Measurements from ENCODE around the gene TCF12. TPM values are rescaled to one million over a fixed set of nuclear protein-coding genes. Genes with fewer than 3 reads are reported as not detected.
A peak's percentile ranks its signal among the peaks of the same experiment; 100 is the strongest.

TCF12 gene
- total RNA-seq, 8 experiments from 2014 or later: 34.7 to 177 (median 99.7) TPM

DNA sequence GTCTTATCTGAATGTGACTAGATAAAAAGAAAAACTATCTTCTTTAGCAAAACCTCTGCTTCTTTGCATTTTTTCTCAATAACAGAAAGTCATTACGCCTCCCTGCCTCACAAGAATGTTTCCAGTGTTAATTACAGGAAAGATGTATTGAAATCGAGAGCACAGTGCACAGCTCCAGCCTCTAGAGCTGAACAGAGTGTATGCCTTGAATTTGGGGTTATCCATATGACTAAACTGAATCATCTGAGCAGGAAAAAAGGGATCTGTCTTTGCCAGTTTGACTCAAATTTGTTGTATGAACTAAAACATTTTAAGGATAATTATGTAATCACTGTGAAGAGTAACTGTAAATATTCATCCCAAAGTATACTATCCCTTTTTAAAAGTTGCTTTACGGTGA, 308.7 kb downstream of the TCF12 start:
- WGBS, 10 experiments: 25 to 86% (median 65%) methylated on average over 1 to 3 of the region's 3 CpGs
- H3K4me3 ChIP-seq: no peak overlapping the region
- peak in 6 of 8 experiments; percentile 36 to 67 (median 54) for ATAC-seq (replicated peaks in 6 of 8)
- no peak overlapping the region for H3K27ac ChIP-seq
- H3K4me1 ChIP-seq (replicated peaks in 1 of 2): peaks cover 16 to 33% of the 10 kb centered on the region in 2 donors
- in situ Hi-C loops (cut with MboI; ENCODE audit: low pct_unique_long_range_greater_than_20kb in 2 of 9, low sequenced_read_pairs in 9 of 9, unreplicated experiment in 9 of 9): no loop called here

DNA sequence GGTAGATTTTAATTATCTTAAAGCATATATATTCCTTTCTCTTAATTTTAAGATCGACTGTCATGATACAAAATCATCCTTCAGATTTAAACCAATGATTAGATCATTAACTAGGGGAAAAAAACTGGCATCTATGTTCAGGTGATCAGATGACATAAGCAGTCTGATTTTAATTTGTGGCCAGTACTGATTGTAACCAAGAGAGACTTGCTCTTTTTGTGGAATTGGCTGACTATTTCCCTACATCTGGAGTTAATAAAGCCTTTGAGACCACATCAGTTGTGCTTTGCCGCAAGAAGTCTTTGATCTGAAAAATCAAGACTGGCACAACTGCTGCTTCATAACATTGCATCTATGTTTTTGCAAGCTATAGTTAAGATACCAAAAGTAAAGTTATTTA, 309.5 kb downstream of the TCF12 start:
- in situ Hi-C loops (cut with MboI; ENCODE audit: low pct_unique_long_range_greater_than_20kb in 2 of 9, low sequenced_read_pairs in 9 of 9, unreplicated experiment in 9 of 9): no loop called here
- Histone ChIP-seq H3K4me1 (replicated peaks in 1 of 2) (peaks cover 16 to 33% of the 10 kb centered on the region in 2 donors), H3K27ac (no peak overlapping the region), H3K4me3 (no peak overlapping the region)
- peak in 5 of 8 experiments; percentile 20 to 65 (median 40) for ATAC-seq (replicated peaks in 6 of 8)
- 0 to 80% (median 25%) methylated on average over 1 to 2 of the region's 2 CpGs; no CpG with 5 or more reads in 1 of the 10 experiments for WGBS, 10 experiments

DNA sequence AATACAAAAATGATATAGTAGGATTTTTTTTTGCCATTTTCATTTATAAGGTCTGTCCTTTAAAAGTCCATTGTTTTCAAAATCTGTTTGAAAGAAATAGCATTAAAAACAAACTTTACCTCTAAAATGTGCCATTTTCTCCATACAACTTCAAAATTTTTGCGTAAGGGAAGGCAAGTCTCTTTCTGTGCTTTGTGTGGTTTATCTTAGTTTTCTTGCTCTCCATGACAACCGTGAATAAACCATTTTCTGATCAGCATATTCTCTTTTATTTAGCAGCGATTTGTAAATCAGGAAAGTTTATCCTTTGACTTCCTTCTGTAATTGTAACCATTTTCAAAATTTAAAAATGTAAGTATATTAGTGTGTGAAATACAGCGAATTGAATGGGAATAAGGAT, 310.0 kb downstream of the TCF12 start:
- in situ Hi-C loops (cut with MboI; ENCODE audit: low pct_unique_long_range_greater_than_20kb in 2 of 9, low sequenced_read_pairs in 9 of 9, unreplicated experiment in 9 of 9): no loop called here
- WGBS, 10 experiments: 14 to 97% (median 73%) methylated on average over 2 to 4 of the region's 4 CpGs
- no peak overlapping the region for H3K27ac ChIP-seq
- H3K4me1 ChIP-seq (replicated peaks in 1 of 2): peaks cover 16 to 33% of the 10 kb centered on the region in 2 donors
- no peak overlapping the region for H3K4me3 ChIP-seq
- ATAC-seq (replicated peaks in 6 of 8): peak in 3 of 8 experiments; percentile 53 to 61 (median 55)

DNA sequence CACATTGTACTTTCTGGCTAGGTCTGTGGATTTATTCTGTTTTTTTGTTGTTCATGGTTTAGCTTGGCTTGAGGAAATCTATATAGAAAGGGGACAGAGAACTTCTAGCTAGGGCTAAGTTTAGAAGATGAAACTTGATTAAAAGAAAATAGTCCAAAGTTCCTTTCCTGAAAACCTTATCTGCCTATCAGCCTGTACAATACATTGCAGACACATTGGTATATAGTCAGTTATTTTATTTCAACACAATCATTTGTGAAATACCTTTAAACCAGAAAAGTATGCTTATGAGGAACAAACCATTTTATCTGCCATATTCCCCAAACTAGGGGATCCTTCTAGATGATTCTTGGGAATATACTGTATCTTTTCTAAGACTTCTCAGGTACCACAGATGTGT, 310.6 kb downstream of the TCF12 start:
- no peak overlapping the region for H3K4me3 ChIP-seq
- peaks cover 16 to 36% of the 10 kb centered on the region in 2 donors for H3K4me1 ChIP-seq (replicated peaks in 1 of 2)
- no peak for ATAC-seq (replicated peaks in 6 of 8)
- in situ Hi-C loops (cut with MboI; ENCODE audit: low pct_unique_long_range_greater_than_20kb in 2 of 9, low sequenced_read_pairs in 9 of 9, unreplicated experiment in 9 of 9): no loop called here
- no peak overlapping the region for H3K27ac ChIP-seq

DNA sequence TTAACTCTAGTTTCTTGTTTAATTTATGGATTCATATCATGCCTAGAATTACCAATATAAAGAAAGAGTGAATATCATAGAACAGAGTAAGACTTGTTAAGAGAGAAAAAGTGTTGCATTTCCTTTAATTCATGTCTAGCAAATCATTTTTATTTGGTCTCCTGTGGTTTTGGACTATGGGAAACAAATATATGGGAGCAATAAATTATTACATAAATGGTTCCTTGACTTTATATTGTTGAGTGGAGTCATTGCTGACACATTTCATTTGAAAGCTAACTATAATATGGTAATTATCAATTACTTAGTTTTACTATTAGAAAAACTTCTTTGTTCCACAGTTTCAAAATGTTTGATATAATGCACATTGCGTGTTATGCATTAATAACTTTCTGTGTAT, 313.1 kb downstream of the TCF12 start:
- 80 to 100% (median 100%) methylated on average over 1 of the region's 1 CpG for WGBS, 10 experiments
- ATAC-seq (replicated peaks in 6 of 8): no peak

DNA sequence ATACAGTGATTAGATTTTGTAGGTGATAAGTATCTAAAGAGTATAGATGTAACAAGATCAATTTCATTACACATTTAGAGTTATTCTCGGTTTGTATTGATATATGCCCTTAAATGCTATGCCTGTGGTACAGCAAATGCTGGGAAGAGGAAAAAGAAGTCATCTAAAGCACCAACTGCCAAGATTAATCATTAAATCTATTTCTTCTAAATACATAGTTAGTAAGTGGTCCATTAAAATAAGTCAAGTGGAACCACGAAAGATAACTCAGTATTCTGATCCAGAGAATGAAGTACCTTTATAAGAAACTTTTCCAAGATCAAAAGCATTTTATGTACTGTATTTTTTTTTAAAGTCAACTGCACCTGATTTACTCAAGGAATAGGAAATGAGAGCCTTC, 315.7 kb downstream of the TCF12 start:
- Histone ChIP-seq H3K4me3 (no peak overlapping the region), H3K27ac (no peak overlapping the region), H3K4me1 (replicated peaks in 1 of 2) (peaks cover 26 to 44% of the 10 kb centered on the region in 2 donors)
- WGBS, 10 experiments: 52 to 100% (median 82%) methylated on average over 1 to 2 of the region's 2 CpGs; no CpG with 5 or more reads in 1 of the 10 experiments
- in situ Hi-C loops (cut with MboI; ENCODE audit: low pct_unique_long_range_greater_than_20kb in 2 of 9, low sequenced_read_pairs in 9 of 9, unreplicated experiment in 9 of 9): no loop called here
- ATAC-seq (replicated peaks in 6 of 8): no peak

More for the DNA sequence above, 313.1 kb downstream of the TCF12 start:
- Histone ChIP-seq H3K4me3 (no peak overlapping the region), H3K27ac (no peak overlapping the region), H3K4me1 (replicated peaks in 1 of 2) (peaks cover 31 to 56% of the 10 kb centered on the region in 2 donors)
- in situ Hi-C loops (cut with MboI; ENCODE audit: low pct_unique_long_range_greater_than_20kb in 2 of 9, low sequenced_read_pairs in 9 of 9, unreplicated experiment in 9 of 9): no loop called here

DNA sequence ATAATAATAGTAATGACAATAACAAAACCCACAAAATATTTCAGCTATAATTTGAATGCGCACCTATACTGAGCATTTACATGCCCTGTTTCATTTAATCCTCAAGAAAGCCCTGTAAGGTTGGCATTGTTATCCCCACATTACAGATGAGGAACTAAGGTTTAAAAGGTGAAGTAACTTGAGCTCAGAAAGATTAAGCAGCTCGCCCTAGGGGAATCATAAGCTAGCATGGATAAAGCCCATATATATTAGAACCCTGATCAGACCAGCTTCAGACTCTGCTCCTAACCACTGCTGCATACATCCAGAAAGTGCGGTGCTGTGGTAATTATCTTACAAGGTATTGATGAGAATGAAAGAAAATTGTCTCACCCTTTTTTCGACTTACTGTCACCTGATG, 316.7 kb downstream of the TCF12 start:
- Histone ChIP-seq H3K4me1 (replicated peaks in 1 of 2) (peaks cover 26 to 44% of the 10 kb centered on the region in 2 donors), H3K4me3 (no peak overlapping the region), H3K27ac (no peak overlapping the region)
- 75 to 100% (median 88%) methylated on average over 1 to 4 of the region's 4 CpGs; no CpG with 5 or more reads in 1 of the 10 experiments for WGBS, 10 experiments
- in situ Hi-C loops (cut with MboI; ENCODE audit: low pct_unique_long_range_greater_than_20kb in 2 of 9, low sequenced_read_pairs in 9 of 9, unreplicated experiment in 9 of 9): no loop called here
- no peak for ATAC-seq (replicated peaks in 6 of 8)

DNA sequence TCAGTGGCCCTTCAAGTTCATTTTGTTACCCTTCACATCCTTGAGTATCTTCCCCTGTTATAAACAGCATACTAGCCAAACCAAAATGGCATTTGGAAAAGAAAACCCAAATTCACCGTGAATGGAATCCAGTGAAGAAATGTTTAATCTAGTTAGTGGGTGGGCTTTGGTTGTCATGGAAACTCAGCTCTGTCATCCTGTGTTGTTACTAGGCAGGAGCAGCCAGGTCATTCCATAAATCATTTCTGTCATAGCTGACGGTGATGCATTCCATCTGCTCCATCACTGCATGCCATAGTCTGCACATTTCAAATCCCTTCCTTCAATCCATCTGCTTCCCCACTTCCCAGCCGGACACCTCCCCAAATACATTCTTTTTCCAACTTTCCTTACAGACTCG, 317.4 kb downstream of the TCF12 start:
- no peak overlapping the region for H3K4me3 ChIP-seq
- H3K27ac ChIP-seq: no peak overlapping the region
- H3K4me1 ChIP-seq (replicated peaks in 1 of 2): peaks cover 26 to 44% of the 10 kb centered on the region in 2 donors
- peak; percentile 45 to 93 (median 78) for ATAC-seq (replicated peaks in 6 of 8)
- 0 to 74% (median 28%) methylated on average over 1 to 4 of the region's 4 CpGs for WGBS, 10 experiments
- in situ Hi-C loops (cut with MboI; ENCODE audit: low pct_unique_long_range_greater_than_20kb in 2 of 9, low sequenced_read_pairs in 9 of 9, unreplicated experiment in 9 of 9): no loop called here

DNA sequence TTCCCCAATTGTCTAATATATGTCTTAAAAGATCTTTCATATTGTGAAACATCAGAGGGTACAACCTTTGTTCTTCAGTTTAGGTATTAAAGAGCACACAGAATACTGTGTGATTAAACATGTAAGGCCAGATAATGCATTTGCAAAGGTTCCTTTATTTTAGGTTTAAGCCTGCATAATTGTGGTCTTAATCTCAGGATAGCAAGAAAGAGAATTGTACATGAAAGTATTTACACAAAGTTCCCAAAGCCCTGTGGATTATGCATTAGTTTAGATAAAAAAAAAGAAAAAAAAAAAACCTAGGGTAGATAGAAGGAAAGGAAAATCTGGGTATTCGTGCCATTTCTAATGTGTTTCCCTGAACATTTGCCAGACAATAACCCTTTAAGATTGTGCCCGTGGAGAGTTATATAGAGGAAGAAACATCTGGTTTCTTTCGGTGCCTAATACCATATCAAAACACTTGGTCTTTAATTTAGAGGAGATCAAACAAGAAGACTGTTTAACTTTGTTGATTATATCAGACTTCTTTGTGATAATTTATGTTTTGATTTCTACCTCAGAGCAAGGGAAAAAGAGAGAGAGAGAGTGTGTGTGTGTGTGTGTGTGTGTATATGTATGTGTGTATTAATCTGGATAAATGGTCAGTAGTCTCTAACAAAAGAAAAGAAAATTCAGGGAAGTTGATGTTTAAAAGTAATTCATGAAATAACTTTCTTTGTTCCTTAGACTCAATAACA, 318.3 kb downstream of the TCF12 start:
- WGBS, 10 experiments: 0 to 60% (median 32%) methylated on average over 1 to 3 of the region's 3 CpGs
- peak in 4 of 8 experiments; percentile 20 to 51 (median 21) for ATAC-seq (replicated peaks in 6 of 8)
- Histone ChIP-seq H3K4me3 (no peak overlapping the region), H3K27ac (no peak overlapping the region), H3K4me1 (replicated peaks in 1 of 2) (peaks cover 26 to 37% of the 10 kb centered on the region in 2 donors)
- in situ Hi-C loops (cut with MboI; ENCODE audit: low pct_unique_long_range_greater_than_20kb in 2 of 9, low sequenced_read_pairs in 9 of 9, unreplicated experiment in 9 of 9): no loop called here

DNA sequence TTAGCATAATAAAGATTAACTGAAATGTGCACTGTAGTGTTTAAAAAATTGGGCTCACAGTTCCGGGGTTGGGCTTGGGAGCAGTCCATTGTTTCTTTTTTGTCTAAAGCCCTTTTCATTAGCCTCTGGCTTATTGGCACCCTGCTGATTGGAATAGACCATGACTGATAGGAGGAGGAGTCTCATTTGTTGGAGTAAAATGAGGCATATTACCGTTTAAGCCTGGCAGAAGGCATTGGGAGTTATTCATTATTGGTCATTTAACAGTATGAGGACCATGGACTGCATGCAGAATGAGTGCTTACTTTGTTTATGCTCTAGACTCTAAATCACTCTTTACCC, 318.8 kb downstream of the TCF12 start:
- in situ Hi-C loops (cut with MboI; ENCODE audit: low pct_unique_long_range_greater_than_20kb in 2 of 9, low sequenced_read_pairs in 9 of 9, unreplicated experiment in 9 of 9): no loop called here
- H3K4me1 ChIP-seq (replicated peaks in 1 of 2): peaks cover 26 to 37% of the 10 kb centered on the region in 2 donors
- no peak overlapping the region for H3K4me3 ChIP-seq
- H3K27ac ChIP-seq: no peak overlapping the region
- WGBS, 10 experiments: 0 to 27% (median 14%) methylated on average over 1 to 2 of the region's 2 CpGs; no CpG with 5 or more reads in 1 of the 10 experiments
- ATAC-seq (replicated peaks in 6 of 8): peak in 5 of 8 experiments; percentile 64 to 89 (median 85)

DNA sequence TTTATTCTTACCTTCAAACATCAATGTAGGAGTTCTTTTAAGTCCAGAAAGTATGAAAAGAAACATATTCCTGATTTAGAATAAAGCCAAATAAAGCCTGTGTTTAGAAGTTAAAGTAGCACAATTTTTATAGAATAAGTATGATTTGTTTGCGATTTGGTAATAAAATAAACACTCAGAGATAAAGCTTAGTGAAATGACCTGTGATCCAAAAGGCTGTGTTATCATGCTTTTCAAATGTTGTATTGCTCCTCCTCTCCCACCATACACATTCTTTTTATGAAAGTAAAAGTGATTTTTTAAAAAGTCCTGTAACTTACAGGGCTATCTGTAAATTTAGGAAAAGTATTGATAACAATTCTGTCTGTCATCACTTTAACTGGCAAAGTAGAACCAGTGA, 319.2 kb downstream of the TCF12 start:
- no peak for ATAC-seq (replicated peaks in 6 of 8)
- peaks cover 26 to 37% of the 10 kb centered on the region in 2 donors for H3K4me1 ChIP-seq (replicated peaks in 1 of 2)
- in situ Hi-C loops (cut with MboI; ENCODE audit: low pct_unique_long_range_greater_than_20kb in 2 of 9, low sequenced_read_pairs in 9 of 9, unreplicated experiment in 9 of 9): no loop called here
- H3K27ac ChIP-seq: no peak overlapping the region
- no peak overlapping the region for H3K4me3 ChIP-seq
- WGBS, 10 experiments: 17 to 100% (median 89%) methylated on average over 1 of the region's 1 CpG; no CpG with 5 or more reads in 1 of the 10 experiments

DNA sequence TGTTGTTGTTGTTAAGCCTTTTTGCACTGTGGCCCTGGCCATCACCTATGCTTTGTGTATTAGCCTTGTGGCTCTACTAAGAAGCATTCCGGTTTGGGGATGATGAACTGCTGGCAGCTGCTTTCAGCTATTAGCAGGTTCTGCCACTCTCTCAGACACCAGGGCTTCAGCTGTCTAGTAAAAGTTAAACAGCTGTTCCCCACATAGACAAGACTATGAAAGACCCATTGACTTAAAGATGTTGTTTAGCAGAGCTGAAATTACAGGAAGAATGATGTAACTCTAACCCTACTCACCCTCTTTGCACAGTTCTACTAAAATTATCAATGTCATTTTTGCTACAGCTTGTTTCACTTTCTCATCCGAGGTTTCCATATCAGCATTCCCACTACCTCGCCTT, 326.7 kb downstream of the TCF12 start:
- H3K4me3 ChIP-seq: no peak overlapping the region
- peaks cover 2 to 11% of the 10 kb centered on the region in 2 donors for H3K4me1 ChIP-seq (replicated peaks in 1 of 2)
- in situ Hi-C loops (cut with MboI; ENCODE audit: low pct_unique_long_range_greater_than_20kb in 2 of 9, low sequenced_read_pairs in 9 of 9, unreplicated experiment in 9 of 9): no loop called here
- H3K27ac ChIP-seq: no peak overlapping the region
- ATAC-seq (replicated peaks in 6 of 8): peak in 5 of 8 experiments; percentile 53 to 75 (median 66)
- 0 to 86% (median 51%) methylated on average over 1 to 3 of the region's 3 CpGs for WGBS, 10 experiments

DNA sequence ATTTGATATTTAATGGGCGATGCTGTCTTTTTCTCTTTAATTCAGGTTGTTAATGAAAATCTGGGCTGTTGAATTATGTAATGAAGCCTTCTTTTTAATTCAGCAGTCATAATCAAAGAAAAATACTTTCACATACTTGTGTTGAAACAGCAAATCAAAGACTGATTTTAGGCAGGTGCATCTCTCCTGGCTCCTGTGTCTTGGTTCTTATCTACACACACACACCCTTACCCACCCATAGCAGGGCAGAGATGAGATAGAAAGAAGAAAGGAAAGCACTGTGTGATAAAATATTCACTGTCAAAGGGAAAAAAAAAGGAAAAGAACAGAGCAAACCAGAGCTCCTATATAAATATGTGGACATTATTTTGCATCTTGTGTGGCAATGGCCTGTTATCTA, 327.3 kb downstream of the TCF12 start:
- 90 to 100% (median 100%) methylated on average over 1 of the region's 1 CpG; no CpG with 5 or more reads in 3 of the 10 experiments for WGBS, 10 experiments
- no peak for ATAC-seq (replicated peaks in 6 of 8)
- H3K4me1 ChIP-seq (replicated peaks in 1 of 2): peaks cover 2 to 11% of the 10 kb centered on the region in 2 donors
- H3K27ac ChIP-seq: no peak overlapping the region
- in situ Hi-C loops (cut with MboI; ENCODE audit: low pct_unique_long_range_greater_than_20kb in 2 of 9, low sequenced_read_pairs in 9 of 9, unreplicated experiment in 9 of 9): no loop called here
- H3K4me3 ChIP-seq: no peak overlapping the region

DNA sequence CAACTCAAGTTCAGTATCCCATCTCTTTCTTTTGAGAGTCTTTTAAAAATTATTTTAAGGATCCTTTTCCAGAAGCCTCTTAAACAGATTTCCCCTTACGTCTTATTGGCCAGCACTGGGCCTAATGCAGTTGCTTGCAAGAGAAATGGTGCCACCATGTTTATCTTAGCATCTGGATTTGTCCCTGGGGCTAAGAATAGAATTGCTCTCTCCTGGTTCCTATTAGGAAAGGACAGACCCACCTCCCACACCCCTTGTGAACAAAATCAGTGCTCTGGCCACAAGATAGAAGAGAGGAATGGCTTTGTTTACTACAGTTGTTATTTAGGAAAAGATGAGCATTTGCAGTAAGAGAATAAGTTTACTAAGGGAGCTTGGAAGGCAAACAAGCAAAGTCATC, 329.6 kb downstream of the TCF12 start:
- Histone ChIP-seq H3K4me1 (replicated peaks in 1 of 2) (peaks cover 4 to 12% of the 10 kb centered on the region in 2 donors), H3K4me3 (no peak overlapping the region), H3K27ac (no peak overlapping the region)
- in situ Hi-C loops (cut with MboI; ENCODE audit: low pct_unique_long_range_greater_than_20kb in 2 of 9, low sequenced_read_pairs in 9 of 9, unreplicated experiment in 9 of 9): no loop called here
- WGBS, 10 experiments: 91 to 100% (median 100%) methylated on average over 1 of the region's 1 CpG; no CpG with 5 or more reads in 5 of the 10 experiments
- ATAC-seq (replicated peaks in 6 of 8): no peak

Data from motor neuron (in vitro differentiated cells).